H1 (cell line): ENCODE results near the gene PIGC. TPM values are rescaled to one million over a fixed set of nuclear protein-coding genes. Genes with fewer than 3 reads are reported as not detected.

ENCODE experiments used
- CTCF ChIA-PET: fragments of 300-600 bp; sonication (Branson Sonifier 250); formaldehyde crosslinking; loops from one replicate; lab custom pipeline; 2021; ENCODE audit not compliant: partially characterized antibody; lab: Charles Lee
- POLR2A ChIA-PET: fragments of 300-600 bp; sonication (Branson Sonifier 250); formaldehyde crosslinking; loops from one replicate; lab custom pipeline; 2021; ENCODE audit warnings: inconsistent platforms; ENCODE audit not compliant: partially characterized antibody; lab: Charles Lee
- DNase-seq, 2 experiments: peaks; one replicate each; pipeline versions ENCODE4 v3.0.0 to v3.0.0-alpha.2; 2010 to 2022; ENCODE audit warnings: low spot score in 2 of 2, low read depth in 1 of 2, mixed read lengths in 1 of 2
- FAIRE-seq: peaks from 2 replicates; lab custom pipeline; 2011; peaks lifted over from hg19 to GRCh38; lab: Jason Lieb, UNC
- H2AFZ ChIP-seq: 2 replicates; pipeline ENCODE4 v1.8.1; 2012; ENCODE audit warnings: low read length, inconsistent platforms
- H2AK5ac ChIP-seq: 2 replicates; pipeline ENCODE4 v1.6.1; 2013; ENCODE audit warnings: low read depth, low read length
- H2BK120ac ChIP-seq: replicated peaks from 2 replicates; pipeline ENCODE3; 2013; ENCODE audit warnings: low read depth, low read length, inconsistent platforms
- H2BK12ac ChIP-seq: 2 replicates; pipeline ENCODE4 v1.6.1; 2013; ENCODE audit warnings: low read depth, low read length
- H2BK15ac ChIP-seq: 2 replicates; pipeline ENCODE4 v1.6.1; 2013; ENCODE audit warnings: low read length
- H2BK20ac ChIP-seq: 2 replicates; pipeline ENCODE4 v1.6.1; 2013; ENCODE audit warnings: low read length
- H2BK5ac ChIP-seq: 2 replicates; pipeline ENCODE4 v1.6.1; 2013; ENCODE audit warnings: low read depth, low read length
- H3K14ac ChIP-seq: 2 replicates; pipeline ENCODE4 v1.6.1; 2013; ENCODE audit warnings: inconsistent platforms; ENCODE audit not compliant: insufficient read length
- H3K18ac ChIP-seq: 2 replicates; pipeline ENCODE4 v1.6.1; 2013; ENCODE audit warnings: low read length; ENCODE audit errors: extremely low read depth
- H3K23ac ChIP-seq: 2 replicates; pipeline ENCODE4 v1.6.1; 2013; ENCODE audit warnings: inconsistent platforms; ENCODE audit not compliant: insufficient read length
- H3K23me2 ChIP-seq: 2 replicates; pipeline ENCODE4 v1.6.1; 2013; ENCODE audit warnings: low read depth, low read length
- H3K27ac ChIP-seq: 2 replicates; pipeline ENCODE4 v1.6.1; 2011; ENCODE audit warnings: low read depth, low read length, inconsistent platforms
- H3K27me3 ChIP-seq, 4 experiments: replicated peaks in 1 of 4; 1 replicate in 1 of 4; 2 replicates in 3 of 4; pipeline versions ENCODE4 v1.6.1 to v1.8.1; 2011 to 2013; ENCODE audit warnings: low read length in 3 of 4, mild to moderate bottlenecking in 3 of 4, inconsistent platforms in 2 of 4, mixed read lengths in 2 of 4, moderate library complexity in 1 of 4; ENCODE audit not compliant: control insufficient read depth in 3 of 4, insufficient read depth in 3 of 4; ENCODE audit errors: extremely low read depth in 1 of 4
- H3K36me3 ChIP-seq, 4 experiments: 2 replicates each; pipeline versions ENCODE4 v1.6.1 to v1.8.1; 2011 to 2013; ENCODE audit warnings: mild to moderate bottlenecking in 4 of 4, low read length in 3 of 4, moderate library complexity in 2 of 4, control low read depth in 1 of 4, inconsistent platforms in 1 of 4; ENCODE audit not compliant: insufficient read depth in 4 of 4, control insufficient read depth in 2 of 4
- H3K4ac ChIP-seq: replicated peaks from 2 replicates; pipeline ENCODE3; 2013; ENCODE audit warnings: low read length, low read depth, mixed read lengths, inconsistent platforms; ENCODE audit not compliant: insufficient read length
- H3K4me1 ChIP-seq, 4 experiments: replicated peaks in 1 of 4; 1 replicate in 1 of 4; 2 replicates in 3 of 4; pipeline versions ENCODE4 v1.6.1 to v1.8.1; 2011 to 2013; ENCODE audit warnings: low read length in 3 of 4, inconsistent platforms in 2 of 4, mixed read lengths in 1 of 4; ENCODE audit not compliant: insufficient read depth in 4 of 4, control insufficient read depth in 3 of 4
- H3K4me2 ChIP-seq, 2 experiments: 2 replicates each; pipeline versions ENCODE4 v1.6.1 to v1.8.1; 2011 to 2013; ENCODE audit warnings: low read depth in 2 of 2, low read length in 2 of 2, control low read depth in 1 of 2, inconsistent platforms in 1 of 2, mild to moderate bottlenecking in 1 of 2; ENCODE audit not compliant: insufficient read depth in 1 of 2
- H3K4me3 ChIP-seq, 4 experiments: fragments of 200-600, 300-600 bp in 1 of 4; sonication (generic), shearing (Covaris generic), sonication (Bioruptor Twin) in 1 of 4; 2 replicates each; pipeline versions ENCODE4 v1.5.1 to v1.8.1; 2011 to 2016; ENCODE audit warnings: low read length in 4 of 4, low read depth in 3 of 4, control low read depth in 2 of 4, inconsistent platforms in 2 of 4, mild to moderate bottlenecking in 2 of 4, mixed read lengths in 1 of 4, moderate library complexity in 1 of 4; ENCODE audit not compliant: insufficient read depth in 2 of 4; ENCODE audit errors: extremely low read depth in 1 of 4
- H3K56ac ChIP-seq: replicated peaks from 2 replicates; pipeline ENCODE3; 2013; ENCODE audit warnings: low read depth, mild to moderate bottlenecking, mixed read lengths, low read length, inconsistent platforms; ENCODE audit not compliant: insufficient read length
- H3K79me1 ChIP-seq: 2 replicates; pipeline ENCODE4 v1.6.1; 2013; ENCODE audit warnings: low read depth, low read length, control low read depth
- H3K79me2 ChIP-seq, 2 experiments: 2 replicates each; pipeline versions ENCODE4 v1.6.1 to v1.8.1; 2012 to 2013; ENCODE audit warnings: low read length in 2 of 2, mild to moderate bottlenecking in 2 of 2, inconsistent platforms in 1 of 2; ENCODE audit not compliant: insufficient read depth in 2 of 2, control insufficient read depth in 1 of 2
- H3K9ac ChIP-seq, 4 experiments: replicated peaks in 1 of 4; 1 replicate in 1 of 4; 2 replicates in 3 of 4; pipeline versions ENCODE4 v1.6.1 to v1.8.1; 2011 to 2013; ENCODE audit warnings: low read depth in 3 of 4, low read length in 3 of 4, control low read depth in 2 of 4, mild to moderate bottlenecking in 2 of 4, moderate library complexity in 2 of 4, inconsistent platforms in 1 of 4; ENCODE audit errors: extremely low read depth in 1 of 4
- H3K9me3 ChIP-seq, 2 experiments: 2 replicates each; pipeline versions ENCODE4 v1.6.1 to v1.8.1; 2012 to 2013; ENCODE audit warnings: mild to moderate bottlenecking in 2 of 2, moderate library complexity in 2 of 2, control low read depth in 1 of 2, inconsistent platforms in 1 of 2, low read depth in 1 of 2, low read length in 1 of 2, mixed read lengths in 1 of 2; ENCODE audit not compliant: insufficient read depth in 2 of 2
- H4K20me1 ChIP-seq, 2 experiments: replicated peaks in 1 of 2; 2 replicates each; pipeline versions ENCODE3 to v1.8.1; 2011 to 2013; ENCODE audit warnings: inconsistent platforms in 2 of 2, low read length in 2 of 2, mild to moderate bottlenecking in 1 of 2; ENCODE audit not compliant: insufficient read depth in 2 of 2, control insufficient read depth in 1 of 2
- H4K5ac ChIP-seq: 2 replicates; pipeline ENCODE4 v1.6.1; 2013; ENCODE audit warnings: low read length, low read depth, mixed read lengths, inconsistent platforms; ENCODE audit not compliant: insufficient read length
- H4K8ac ChIP-seq: 2 replicates; pipeline ENCODE4 v1.8.0; 2013; ENCODE audit warnings: mild to moderate bottlenecking, moderate library complexity, low read length, inconsistent platforms; ENCODE audit not compliant: insufficient read depth; ENCODE audit errors: extremely low read depth
- H4K91ac ChIP-seq: replicated peaks from 2 replicates; pipeline ENCODE3; 2013; ENCODE audit warnings: low read length, mixed read lengths, inconsistent platforms; ENCODE audit not compliant: insufficient read length
- BACH1 ChIP-seq: IDR thresholded peaks from 2 replicates; pipeline ENCODE4 v1.6.1; 2012; ENCODE audit warnings: low read length, improper control_type of control experiment
- JUND ChIP-seq: IDR thresholded peaks from 2 replicates; pipeline ENCODE4 v1.6.1; 2011; ENCODE audit warnings: mild to moderate bottlenecking, improper control_type of control experiment, low read length
- KDM1A ChIP-seq: fragments of 200-600, 300-600 bp; sonication (generic); IDR thresholded peaks from 2 replicates; pipeline ENCODE4 v1.7.1; 2016; ENCODE audit warnings: mild to moderate bottlenecking, low read length, borderline replicate concordance
- NRF1 ChIP-seq: IDR thresholded peaks from 2 replicates; pipeline ENCODE4 v1.6.1; 2011; ENCODE audit warnings: mild to moderate bottlenecking, low read depth, low read length, improper control_type of control experiment
- POLR2A ChIP-seq, 2 experiments: IDR thresholded peaks; 1 replicate in 1 of 2; 2 replicates in 1 of 2; pipeline ENCODE4 v1.6.1; 2011; ENCODE audit warnings: low read depth in 2 of 2, low read length in 2 of 2, mild to moderate bottlenecking in 2 of 2; ENCODE audit errors: control extremely low read depth in 1 of 2
- RFX5 ChIP-seq: IDR thresholded peaks from 2 replicates; pipeline ENCODE4 v1.6.1; 2011; ENCODE audit warnings: low read depth, low read length, improper control_type of control experiment, borderline replicate concordance
- SP1 ChIP-seq: IDR thresholded peaks from 2 replicates; pipeline ENCODE4 v1.6.1; 2011; ENCODE audit warnings: low read depth, low read length
- TBP ChIP-seq: IDR thresholded peaks from 2 replicates; pipeline ENCODE4 v1.6.1; 2011; ENCODE audit warnings: low read depth, low read length, improper control_type of control experiment
- ZNF274 ChIP-seq: IDR thresholded peaks from 2 replicates; pipeline ENCODE4 v1.7.0; 2012; ENCODE audit warnings: low read length, borderline replicate concordance; ENCODE audit errors: extremely low read depth
- WGBS, 2 experiments: shearing (Covaris generic) in 1 of 2; methylation state at CpG; one replicate each; pipeline versions ENCODE4 v1.1.6 to v1.1.7; 2013 to 2015; ENCODE audit warnings: low lambda C conversion rate in 2 of 2, mixed read lengths in 2 of 2, inconsistent platforms in 1 of 2, low coverage in 1 of 2, missing lambda C conversion rate in 1 of 2; ENCODE audit not compliant: insufficient replicate concordance in 2 of 2, insufficient coverage in 1 of 2, insufficient read length in 1 of 2; ENCODE audit errors: extremely low coverage in 1 of 2, missing lambda C conversion rate in 1 of 2; 5-methylcytosine and 5-hydroxymethylcytosine counted together
- polyA plus RNA-seq, 7 experiments: library from polyadenylated mRNA; depleted of rRNA in 3 of 7; stranded (reverse) in 5 of 7; unstranded in 2 of 7; fragments of >200 nt in 5 of 7; fragments of 200-250 nt in 2 of 7; gene quantifications; 1 replicate in 5 of 7; 2 replicates in 1 of 7; 4 replicates in 1 of 7; pipeline versions ENCODE4 v1.2.1 to v1.2.3, GENCODE V29; 2011 to 2013; ENCODE audit warnings: missing spikeins in 2 of 7, mixed read lengths in 2 of 7
- total RNA-seq: library from RNA; stranded (reverse); fragmentation: NEBNext Ultra II Directional; extraction: Animal tissue kit (Norgen Biotek cat#: 25700); gene quantifications from 2 replicates; pipeline ENCODE4 v1.2.1, GENCODE V29; 2021

Gene PIGC
- total and polyA plus RNA-seq, 2 of the 8 experiments (the other 6 are each of a cell fraction or from before 2014, with no cell fraction given): 21.0 to 39.3 TPM

- Histone ChIP-seq H3K36me3 (no peaks in the 10 kb centered on the region), H3K9ac (no peak overlapping the region), H3K4me3 (no peak overlapping the region), H2AK5ac (no peak overlapping the region), H3K79me2 (no peaks in the 10 kb centered on the region), H2BK5ac (no peak overlapping the region), H2AFZ (no peak overlapping the region), H4K5ac (no peak overlapping the region), H3K23ac (no peak overlapping the region), H3K79me1 (no peaks in the 10 kb centered on the region), H3K14ac (no peak overlapping the region), H2BK20ac (no peak overlapping the region), H4K20me1 (no peaks in the 10 kb centered on the region), H2BK15ac (no peak overlapping the region), H3K4ac (no peak overlapping the region), H2BK12ac (no peak overlapping the region), H3K18ac (no peak overlapping the region), H3K4me1 (no peaks in the 10 kb centered on the region), H3K27ac (no peak overlapping the region), H2BK120ac (no peak overlapping the region), H4K91ac (no peak overlapping the region), H4K8ac (no peak overlapping the region), H3K23me2 (no peaks in the 10 kb centered on the region), H3K56ac (no peak overlapping the region), H3K27me3 (no peaks in the 10 kb centered on the region), H3K4me2 (no peak overlapping the region), H3K9me3 (no peaks in the 10 kb centered on the region)
- CTCF ChIA-PET: interaction anchor here (0.9 to 1.1 kb wide), 2 partner anchors 76 to 270 kb away, joined by 3 read pairs; no protein-coding TSS in a partner anchor
- POLR2A ChIA-PET: no interaction called here
- DNase-seq (no peak), FAIRE-seq (no peak)
- TF ChIP-seq ZNF274: no peak
- no peak for TF ChIP-seq TBP
- no peak for TF ChIP-seq POLR2A (IDR thresholded peaks at IDR 0.05; ENCODE audit: control extremely low read depth in 1 of 2, low read depth in 2 of 2, low read length in 2 of 2)
- TF ChIP-seq NRF1: no peak
- TF ChIP-seq JUND: no peak
- no peak for TF ChIP-seq BACH1
- TF ChIP-seq KDM1A: no peak
- TF ChIP-seq RFX5: no peak
- no peak for TF ChIP-seq SP1
- WGBS, 2 experiments: 88% methylated on average over 5 of the region's 5 CpGs; no CpG with 5 or more reads in 1 of the 2 experiments
These were observed 12.5 kb upstream of the PIGC start for GRCh38 chr1:172456344-172456769.
